Raji (cell line): ENCODE results near the gene NDUFS5.

Experiments
- POLR2A ChIP-seq: IDR thresholded peaks from 2 replicates; pipeline ENCODE4 v1.6.1; 2011; ENCODE audit warnings: low read depth, low read length, control low read depth; ENCODE audit not compliant: insufficient read depth

The NDUFS5 gene

GRCh38 chr1:39006726-39007645 is 19.2 kb upstream of the NDUFS5 start:
- TF ChIP-seq POLR2A, result no peak

GRCh38 chr1:39016604-39017171 is 9.5 kb upstream of the NDUFS5 start:
- no peak for TF ChIP-seq POLR2A

GRCh38 chr1:39017266-39017665 is 8.9 kb upstream of the NDUFS5 start:
- TF ChIP-seq POLR2A, result no peak

- TF ChIP-seq POLR2A, result no peak
Measured at GRCh38 chr1:39021426-39021825, 4.7 kb upstream of the NDUFS5 start.

- no peak for TF ChIP-seq POLR2A
Measured at GRCh38 chr1:39023140-39023539, 3.0 kb upstream of the NDUFS5 start.

GRCh38 chr1:39026866-39027507 is 837 bp downstream of the NDUFS5 start:
- TF ChIP-seq POLR2A, result no peak

- TF ChIP-seq POLR2A, result no peak
Measured at GRCh38 chr1:39034114-39034654, 8.0 kb downstream of the NDUFS5 start.

GRCh38 chr1:39036678-39037077 is 10.5 kb downstream of the NDUFS5 start:
- TF ChIP-seq POLR2A, result no peak

- no peak for TF ChIP-seq POLR2A
Measured at GRCh38 chr1:39043513-39043912, 17.4 kb downstream of the NDUFS5 start.

GRCh38 chr1:39044762-39045161 is 18.6 kb downstream of the NDUFS5 start:
- TF ChIP-seq POLR2A, result no peak

- TF ChIP-seq POLR2A, result no peak
Measured at GRCh38 chr1:39045231-39045630, 19.1 kb downstream of the NDUFS5 start.

GRCh38 chr1:39046613-39047210 is 20.6 kb downstream of the NDUFS5 start:
- no peak for TF ChIP-seq POLR2A

- no peak for TF ChIP-seq POLR2A
Measured at GRCh38 chr1:39047374-39048229, 21.5 kb downstream of the NDUFS5 start.

GRCh38 chr1:39048745-39049370 is 22.7 kb downstream of the NDUFS5 start:
- TF ChIP-seq POLR2A, result no peak

- TF ChIP-seq POLR2A, result no peak
Measured at GRCh38 chr1:39050001-39050400, 23.9 kb downstream of the NDUFS5 start.

- no peak for TF ChIP-seq POLR2A
Measured at GRCh38 chr1:39051956-39052355, 25.8 kb downstream of the NDUFS5 start.
